Liver (tissue), 9 donors: ENCODE measurements around the gene ZBTB49. TPM values are rescaled to one million over a fixed set of nuclear protein-coding genes. Genes with fewer than 3 reads are reported as not detected.

Experiments
- DNase-seq: peaks from one replicate; pipeline ENCODE4 v3.0.0-alpha.2; 2017; ENCODE audit warnings: low spot score
- H3K27ac ChIP-seq, 2 donors: one replicate each; pipeline ENCODE4 v1.7.0; 2013; ENCODE audit warnings: inconsistent platforms in 2 of 2, low read length in 2 of 2, control low read depth in 1 of 2, low read depth in 1 of 2, mild to moderate bottlenecking in 1 of 2
- H3K27me3 ChIP-seq, 4 donors: one replicate each; pipeline versions ENCODE4 v1.6.1 to v1.7.0; 2013; ENCODE audit warnings: low read length in 3 of 4, inconsistent platforms in 1 of 4, mild to moderate bottlenecking in 1 of 4, moderate library complexity in 1 of 4; ENCODE audit not compliant: control insufficient read depth in 4 of 4, insufficient read depth in 4 of 4
- H3K36me3 ChIP-seq, 4 donors: one replicate each; pipeline versions ENCODE4 v1.6.1 to v1.7.0; 2013; ENCODE audit warnings: low read length in 3 of 4, mild to moderate bottlenecking in 3 of 4, low read depth in 1 of 4, moderate library complexity in 1 of 4; ENCODE audit not compliant: control insufficient read depth in 4 of 4, insufficient read depth in 3 of 4
- H3K4me1 ChIP-seq, 4 donors: one replicate each; pipeline versions ENCODE4 v1.6.1 to v1.7.0; 2013; ENCODE audit warnings: low read length in 3 of 4, mild to moderate bottlenecking in 3 of 4, moderate library complexity in 1 of 4; ENCODE audit not compliant: control insufficient read depth in 4 of 4, insufficient read depth in 4 of 4
- H3K4me3 ChIP-seq, 3 donors: one replicate each; pipeline versions ENCODE4 v1.6.1 to v1.7.0; 2013; ENCODE audit warnings: low read length in 3 of 3, control low read depth in 1 of 3, low read depth in 1 of 3, mild to moderate bottlenecking in 1 of 3
- H3K9ac ChIP-seq, 2 donors: one replicate each; pipeline ENCODE4 v1.7.0; 2013; ENCODE audit warnings: low read length in 2 of 2, mild to moderate bottlenecking in 2 of 2, moderate library complexity in 2 of 2, control low read depth in 1 of 2, low read depth in 1 of 2
- H3K9me3 ChIP-seq, 4 donors: one replicate each; pipeline versions ENCODE4 v1.6.1 to v1.7.0; 2013; ENCODE audit warnings: low read length in 3 of 4; ENCODE audit not compliant: control insufficient read depth in 4 of 4
- ATF3 ChIP-seq: IDR thresholded peaks from 2 replicates; pipeline ENCODE4 v1.6.1; 2016; ENCODE audit warnings: antibody characterized with exemption
- CTCF ChIP-seq: fragments of 150-350 bp; IDR thresholded peaks from 2 replicates; pipeline ENCODE4 v1.5.1; 2017; ENCODE audit warnings: improper control_type of control experiment, low read depth, low read length; ENCODE audit not compliant: missing input control
- EGR1 ChIP-seq, 2 donors: IDR thresholded peaks; 2 replicates each; pipeline ENCODE4 v1.6.1; 2016 to 2018; ENCODE audit warnings: antibody characterized with exemption in 2 of 2, low read depth in 2 of 2
- FOXA1 ChIP-seq: IDR thresholded peaks from 2 replicates; pipeline ENCODE4 v1.6.1; 2016; ENCODE audit warnings: antibody characterized with exemption
- FOXA2 ChIP-seq: IDR thresholded peaks from 2 replicates; pipeline ENCODE4 v1.6.1; 2016; ENCODE audit warnings: antibody characterized with exemption
- GABPA ChIP-seq, 2 donors: IDR thresholded peaks in 1 of 2; conservative IDR thresholded peaks in 1 of 2; 2 replicates each; pipeline ENCODE4 v1.6.1; 2016; ENCODE audit warnings: antibody characterized with exemption in 2 of 2, mild to moderate bottlenecking in 1 of 2, moderate library complexity in 1 of 2
- HNF4A ChIP-seq, 2 donors: conservative IDR thresholded peaks; 2 replicates each; pipeline ENCODE4 v1.6.1; 2016; ENCODE audit warnings: antibody characterized with exemption in 2 of 2, mild to moderate bottlenecking in 2 of 2
- HNF4G ChIP-seq: IDR thresholded peaks from 2 replicates; pipeline ENCODE4 v1.6.1; 2016; ENCODE audit warnings: antibody characterized with exemption
- JUND ChIP-seq, 2 donors: IDR thresholded peaks; 2 replicates each; pipeline ENCODE4 v1.6.1; 2016; ENCODE audit warnings: antibody characterized with exemption in 2 of 2
- MAX ChIP-seq: IDR thresholded peaks from 2 replicates; pipeline ENCODE4 v1.6.1; 2016; ENCODE audit warnings: antibody characterized with exemption
- NR2F2 ChIP-seq: IDR thresholded peaks from 2 replicates; pipeline ENCODE4 v1.6.1; 2016; ENCODE audit warnings: antibody characterized with exemption
- RAD21 ChIP-seq, 2 donors: IDR thresholded peaks; 2 replicates each; pipeline ENCODE4 v1.6.1; 2016; ENCODE audit warnings: antibody characterized with exemption in 2 of 2, mild to moderate bottlenecking in 2 of 2
- REST ChIP-seq: IDR thresholded peaks from 2 replicates; pipeline ENCODE4 v1.6.1; 2016; ENCODE audit warnings: antibody characterized with exemption, mild to moderate bottlenecking
- RXRA ChIP-seq, 2 donors: IDR thresholded peaks; 2 replicates each; pipeline ENCODE4 v1.6.1; 2017 to 2018; ENCODE audit warnings: antibody characterized with exemption in 2 of 2, mild to moderate bottlenecking in 1 of 2
- SP1 ChIP-seq: IDR thresholded peaks from 2 replicates; pipeline ENCODE4 v1.6.1; 2018; ENCODE audit warnings: antibody characterized with exemption, mild to moderate bottlenecking
- TAF1 ChIP-seq: conservative IDR thresholded peaks from 2 replicates; pipeline ENCODE4 v1.6.1; 2016; ENCODE audit warnings: antibody characterized with exemption, mild to moderate bottlenecking
- YY1 ChIP-seq: IDR thresholded peaks from 2 replicates; pipeline ENCODE4 v1.6.1; 2016; ENCODE audit warnings: antibody characterized with exemption, mild to moderate bottlenecking
- ZBTB33 ChIP-seq: IDR thresholded peaks from 2 replicates; pipeline ENCODE4 v1.6.1; 2016; ENCODE audit warnings: antibody characterized with exemption
- WGBS: extraction: QIAGEN DNeasy Blood & Tissue Kit; methylation state at CpG from one replicate; pipeline ENCODE4 v1.1.7; 2013; 5-methylcytosine and 5-hydroxymethylcytosine counted together
- polyA plus RNA-seq, 2 donors: library from polyadenylated mRNA; stranded (reverse) in 1 of 2; unstranded in 1 of 2; fragments of 200-250 nt in 1 of 2; fragments of >200 nt in 1 of 2; fragmentation: Nextera tagmentation in 1 of 2; extraction: Ambion mirVana in 1 of 2; gene quantifications; one replicate each; pipeline versions ENCODE4 v1.2.1 to v1.2.3, GENCODE V29; 2013 to 2015
- total RNA-seq, 2 donors: library from RNA; depleted of rRNA; stranded (reverse); fragments of >200 nt; gene quantifications; one replicate each; pipeline ENCODE4 v1.2.3, GENCODE V29; 2014
- donor health status: healthy.
- donor health status: healthy.
- donor health status: healthy.
- donor health status: healthy.
- donor health status: healthy.

Gene ZBTB49
- total and polyA plus RNA-seq, 4 donors, result 1.3 to 3.8 (median 2.0) TPM

- 90% methylated on average over 5 of the region's 5 CpGs for WGBS
- H3K4me1 ChIP-seq, result peaks cover 0 to 4% (median 0%) of the 10 kb centered on the region in 4 donors
- no peaks in the 10 kb centered on the region for H3K9me3 ChIP-seq
- DNase-seq, result no peak
- H3K36me3 ChIP-seq, result no peaks in the 10 kb centered on the region
- no peaks in the 10 kb centered on the region for H3K27me3 ChIP-seq
- H3K4me3 ChIP-seq, result no peak overlapping the region
- no peak overlapping the region for H3K9ac ChIP-seq
- no peak overlapping the region for H3K27ac ChIP-seq
- TF ChIP-seq YY1, result no peak
- TF ChIP-seq RAD21 (IDR thresholded peaks at IDR 0.05), result no peak
- no peak for TF ChIP-seq EGR1 (IDR thresholded peaks at IDR 0.05; ENCODE audit: low read depth in 2 of 2)
- TF ChIP-seq NR2F2, result no peak
- TF ChIP-seq GABPA (IDR thresholded peaks at IDR 0.05 in 1 of 2, conservative IDR thresholded peaks at IDR 0.05 in 1 of 2), result no peak
- no peak for TF ChIP-seq FOXA2
- no peak for TF ChIP-seq REST
- TF ChIP-seq MAX, result no peak
- TF ChIP-seq CTCF, result no peak
- no peak for TF ChIP-seq HNF4A (conservative IDR thresholded peaks at IDR 0.05)
- no peak for TF ChIP-seq RXRA (IDR thresholded peaks at IDR 0.05)
- no peak for TF ChIP-seq TAF1
- no peak for TF ChIP-seq JUND (IDR thresholded peaks at IDR 0.05)
- no peak for TF ChIP-seq HNF4G
- no peak for TF ChIP-seq SP1
- TF ChIP-seq ATF3, result no peak
- no peak for TF ChIP-seq ZBTB33
- no peak for TF ChIP-seq FOXA1
These were observed 40.7 kb downstream of the ZBTB49 start for GRCh38 chr4:4330794-4331193.
